Cardiac atrium fibroblast (primary cell): ENCODE results near the gene CCDC187. TPM values are rescaled to one million over a fixed set of nuclear protein-coding genes. Genes with fewer than 3 reads are reported as not detected.

ENCODE experiments used
- total RNA-seq: library from RNA; depleted of rRNA; stranded (reverse); fragments of >200 nt; gene quantifications from 2 replicates; pipeline ENCODE4 v1.2.3, GENCODE V29; 2015

The CCDC187 gene
- total RNA-seq: not detected in 2 replicates

GRCh38 chr9:136303825-136304416 is at the start of gene CCDC187:
Gene CCDC187, minus strand, starts transcription at chr9:136304094. Its CDS starts 264 bp downstream, at chr9:136303830.

GRCh38 chr9:136327304-136327974 is 23.5 kb upstream of the CCDC187 start, which contains the start of gene GPSM1:
Gene GPSM1, plus strand, starts transcription at chr9:136327539. Its CDS starts 157 bp downstream, at chr9:136327696.

GRCh38 chr9:136245219-136246150 is 58.4 kb downstream of the CCDC187 start, which contains the start of gene QSOX2:
Gene QSOX2, minus strand, starts transcription at chr9:136245812. Its CDS starts 9 bp downstream, at chr9:136245803.

DNA sequence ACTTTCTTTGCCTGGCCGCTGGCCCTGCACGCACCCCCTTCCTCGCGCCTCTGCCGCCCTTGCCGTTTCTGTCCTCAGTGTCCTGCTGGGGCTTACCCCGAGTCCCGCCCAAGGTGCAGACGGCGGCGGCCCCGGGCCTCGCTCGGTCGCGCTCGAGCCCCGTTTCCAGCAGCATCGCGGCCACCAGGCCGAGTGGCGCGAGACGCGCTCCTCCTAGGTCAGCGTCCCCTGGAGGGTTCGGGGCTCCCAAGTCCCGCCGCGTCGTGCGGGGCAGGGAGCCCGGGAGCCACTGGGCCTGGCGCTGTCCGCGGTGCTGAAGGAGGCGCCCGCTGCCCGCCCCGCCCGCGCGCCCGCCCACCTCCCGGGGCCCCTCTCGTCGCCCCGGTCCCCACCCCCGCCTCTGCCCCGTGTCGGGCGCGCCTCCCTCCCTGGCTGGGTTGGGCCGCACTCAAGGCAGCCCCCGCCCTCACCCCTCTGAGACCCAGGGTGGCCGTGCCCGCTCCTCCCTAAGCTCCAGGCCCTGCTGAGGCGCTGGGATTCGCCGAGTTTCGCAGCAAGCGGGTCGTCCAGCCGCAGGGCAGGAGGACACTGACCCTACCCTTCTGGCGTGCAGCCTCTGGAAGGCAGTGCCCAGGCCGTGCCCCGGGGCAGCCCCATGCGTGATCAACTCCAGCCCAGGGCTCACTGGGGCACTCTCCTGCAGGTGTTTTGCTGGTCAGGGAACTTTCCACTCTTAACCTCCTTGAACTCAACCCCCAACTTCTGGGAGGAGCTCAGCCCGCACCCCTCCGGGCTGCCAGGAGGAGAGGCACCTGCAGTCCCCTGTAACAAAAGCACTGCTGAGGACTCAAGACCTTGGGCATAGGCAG is 98.8 kb downstream of the CCDC187 start, which contains the start of gene LHX3:
Gene LHX3 (minus strand): TSS at position 291 of the 869 bp plus-strand sequence. CDS start 116 bp downstream, at position 175.

Other genes with a start within 250 kb of the CCDC187 start
- gene NACC2, start 208.8 kb downstream of the CCDC187 start, total RNA-seq: 34.7 and 35.7 TPM in 2 replicates
- gene TMEM250, start 185.2 kb downstream of the CCDC187 start, total RNA-seq: 38.5 and 46.7 TPM in 2 replicates
- gene LHX3, start 99.0 kb downstream of the CCDC187 start, total RNA-seq: not detected in 2 replicates
- gene QSOX2, start 58.3 kb downstream of the CCDC187 start, total RNA-seq: 15.9 and 16.4 TPM in 2 replicates
- 35.8 and 43.7 TPM in 2 replicates for gene GPSM1, start 23.4 kb upstream of the CCDC187 start, total RNA-seq
- 4.5 and 11.3 TPM in 2 replicates for gene DNLZ, start 59.6 kb upstream of the CCDC187 start, total RNA-seq
- gene CARD9, start 69.6 kb upstream of the CCDC187 start, total RNA-seq: under 0.01 and 0.65 TPM in 2 replicates
- gene SNAPC4, start 96.1 kb upstream of the CCDC187 start, total RNA-seq: 6.5 and 8.1 TPM in 2 replicates
- gene ENTR1, start 106.5 kb upstream of the CCDC187 start, total RNA-seq: 38.9 and 43.3 TPM in 2 replicates
- 38.5 and 44.6 TPM in 2 replicates for gene PMPCA, start 106.6 kb upstream of the CCDC187 start, total RNA-seq
- 6.0 and 8.7 TPM in 2 replicates for gene INPP5E, start 135.8 kb upstream of the CCDC187 start, total RNA-seq
- gene SEC16A, start 178.9 kb upstream of the CCDC187 start, total RNA-seq: 45.7 and 65.4 TPM in 2 replicates
- gene NOTCH1, start 242.0 kb upstream of the CCDC187 start, total RNA-seq: 20.9 and 30.1 TPM in 2 replicates